HG02885 (cell line): ENCODE measurements around the gene NEUROG1.

ENCODE experiments used
- ATAC-seq: cut with Tn5 transposase; IDR thresholded peaks from one replicate; pipeline ENCODE4 v1.9.1; 2021; ENCODE audit warnings: mild to moderate bottlenecking; ENCODE audit not compliant: unreplicated experiment, poor library complexity

Gene NEUROG1

DNA sequence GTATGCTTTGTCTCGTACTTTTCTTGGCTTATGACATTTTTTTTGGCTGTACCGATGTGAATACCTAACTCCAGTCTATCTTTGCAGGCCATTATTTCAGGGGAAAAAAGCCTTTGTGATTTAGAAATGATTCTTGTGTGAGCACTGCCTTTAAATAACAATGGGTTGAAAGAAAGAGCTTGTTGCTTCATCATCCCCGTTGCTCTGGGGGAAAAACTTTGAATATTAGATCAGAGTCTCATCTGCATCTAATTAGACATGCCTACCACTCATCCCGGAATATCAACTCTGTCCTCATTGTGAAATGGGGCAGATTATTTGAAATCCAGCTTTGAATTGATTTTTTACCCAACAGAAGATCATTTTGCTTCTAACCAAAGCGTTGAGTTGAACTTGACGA is 29.5 kb upstream of the NEUROG1 start:
- no peak for ATAC-seq

- no peak for ATAC-seq
These were observed 28.6 kb upstream of the NEUROG1 start for GRCh38 chr5:135564331-135564730.

GRCh38 chr5:135561266-135561665 is 25.5 kb upstream of the NEUROG1 start:
- no peak for ATAC-seq

DNA sequence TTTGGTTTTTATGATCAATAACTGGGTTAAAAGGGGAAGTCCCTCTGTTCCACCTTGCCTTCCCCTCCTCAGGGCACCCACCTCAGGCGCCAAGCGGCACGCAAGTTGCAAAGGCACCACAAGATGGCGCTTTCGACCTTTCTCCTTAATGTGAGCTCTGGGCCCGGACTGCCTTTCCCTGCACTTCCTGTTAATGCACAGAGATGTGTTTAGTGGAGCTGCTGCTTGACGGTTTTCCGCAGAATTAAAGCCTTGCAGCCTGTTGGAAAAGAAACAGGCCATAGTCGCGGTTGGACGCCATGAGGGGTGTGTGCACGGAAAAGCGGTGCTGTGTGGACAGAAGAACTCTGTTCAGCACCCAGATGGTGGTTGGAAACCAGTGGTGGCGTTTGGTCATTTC is 25.1 kb upstream of the NEUROG1 start:
- peak; percentile 95 for ATAC-seq

DNA sequence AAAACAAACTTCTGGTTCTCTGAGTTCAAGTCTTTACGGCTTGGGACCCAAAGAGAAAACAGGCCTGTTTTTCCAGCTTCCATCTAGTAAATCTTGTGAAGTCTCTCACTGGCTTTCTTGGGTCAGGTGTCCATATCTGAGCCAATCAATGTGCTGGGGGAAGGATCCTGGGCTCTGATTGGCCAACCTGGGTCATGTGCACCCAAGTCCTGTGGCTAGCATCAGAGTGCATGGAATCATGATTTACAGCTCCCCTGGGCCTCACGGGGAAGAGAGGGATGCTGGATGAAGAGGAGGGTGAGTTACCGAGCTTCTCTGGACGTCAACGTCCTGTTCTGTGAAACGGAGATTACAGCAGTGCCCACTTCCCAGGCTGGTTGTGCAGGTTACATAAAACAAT is 23.6 kb upstream of the NEUROG1 start:
- no peak for ATAC-seq

DNA sequence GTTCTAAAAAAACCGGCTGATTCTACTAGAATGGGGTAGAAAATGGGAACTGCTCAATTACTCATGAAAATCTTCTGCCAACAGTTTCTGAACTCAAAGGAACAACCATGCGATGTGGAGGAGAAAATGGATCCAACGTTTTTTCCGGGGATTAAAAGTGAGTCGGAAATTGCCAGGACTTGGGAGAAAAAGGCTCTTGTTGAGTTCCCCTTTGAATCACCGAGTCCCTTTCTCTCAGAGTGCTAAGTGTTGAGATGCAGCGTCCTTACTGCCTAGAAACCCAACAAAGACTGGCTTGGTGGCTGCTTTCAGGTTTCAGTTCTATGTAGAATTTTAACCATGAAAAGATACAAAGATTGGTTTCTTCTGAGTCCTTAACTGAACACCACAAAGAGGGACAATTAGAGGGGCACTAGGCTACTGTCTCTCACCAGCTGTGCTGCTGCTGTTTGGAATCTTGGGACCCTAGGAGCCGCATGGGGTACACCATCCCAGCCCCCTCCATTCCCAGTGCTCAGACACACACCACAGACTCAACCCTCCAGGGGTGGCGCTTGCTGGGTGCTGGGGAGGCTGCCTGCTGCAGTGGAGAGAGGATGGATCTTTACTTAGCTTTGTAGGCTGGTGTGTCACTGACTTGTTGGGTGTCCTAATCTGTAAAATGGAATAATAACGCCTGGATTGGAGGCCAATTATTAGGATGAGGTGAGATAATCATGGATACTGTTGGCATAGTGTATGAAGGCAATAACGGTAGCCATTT is 21.5 kb upstream of the NEUROG1 start:
- ATAC-seq, result no peak

DNA sequence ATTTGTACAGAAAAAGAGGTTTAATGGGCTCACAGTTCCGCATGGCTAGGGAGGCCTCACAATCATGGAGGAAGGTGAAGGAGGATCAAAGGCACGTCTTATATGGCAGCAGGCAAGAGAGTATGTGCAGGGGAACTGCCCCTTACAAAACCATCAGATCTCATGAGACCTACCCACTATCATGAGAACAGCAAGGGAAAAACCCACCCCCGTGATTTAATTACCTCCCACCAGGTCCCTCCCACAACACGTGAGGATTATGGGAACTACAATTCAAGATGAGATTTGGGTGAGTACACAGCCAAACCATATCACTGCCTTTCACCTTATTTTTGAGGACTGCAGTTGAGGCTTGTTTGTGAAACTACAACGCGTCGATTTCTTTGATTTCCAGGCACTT is 20.9 kb upstream of the NEUROG1 start:
- no peak for ATAC-seq

GRCh38 chr5:135555530-135555929 is 19.8 kb upstream of the NEUROG1 start:
- ATAC-seq, result no peak

GRCh38 chr5:135553688-135554462 is 18.1 kb upstream of the NEUROG1 start:
- no peak for ATAC-seq

DNA sequence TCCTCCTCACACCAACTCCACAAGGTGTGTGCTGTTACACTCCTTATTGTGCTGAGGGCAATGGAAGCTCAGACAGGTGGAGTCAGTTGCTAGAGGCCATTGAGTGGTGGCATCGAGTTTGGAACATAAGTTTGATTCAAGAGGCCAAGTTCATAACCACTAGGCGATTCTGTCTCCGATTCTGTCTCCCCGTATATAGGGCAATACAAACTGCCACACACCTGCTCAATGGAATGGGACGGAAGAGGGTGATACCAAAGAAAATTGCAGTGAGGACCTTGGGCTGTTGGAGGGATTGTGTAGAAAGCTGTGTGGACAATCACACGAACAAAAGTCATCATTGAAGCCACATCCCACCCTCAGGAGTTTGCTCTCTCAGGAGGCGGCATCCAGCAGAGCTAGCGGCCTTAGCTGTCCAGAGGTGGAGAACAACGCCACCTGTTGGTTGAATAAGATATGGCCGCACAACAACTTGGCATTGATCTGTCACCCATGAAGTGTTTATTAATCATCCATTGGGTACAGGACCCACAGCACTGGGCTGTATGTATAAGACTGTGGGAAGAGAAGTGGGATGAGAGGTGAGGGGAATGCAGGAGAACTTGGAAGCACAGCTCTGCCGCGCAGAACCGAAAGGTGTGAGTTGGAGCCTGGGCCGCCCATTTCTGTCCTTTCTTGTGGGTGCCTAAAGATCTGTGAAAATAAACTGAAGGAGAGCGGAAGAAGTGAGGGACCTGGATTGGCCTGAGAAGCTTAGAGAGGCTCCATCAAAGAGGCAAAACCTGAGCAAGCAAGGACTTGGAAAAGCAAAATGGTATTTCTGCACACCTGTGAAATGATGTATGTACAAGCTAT is 16.1 kb upstream of the NEUROG1 start:
- peak; percentile 50 for ATAC-seq

DNA sequence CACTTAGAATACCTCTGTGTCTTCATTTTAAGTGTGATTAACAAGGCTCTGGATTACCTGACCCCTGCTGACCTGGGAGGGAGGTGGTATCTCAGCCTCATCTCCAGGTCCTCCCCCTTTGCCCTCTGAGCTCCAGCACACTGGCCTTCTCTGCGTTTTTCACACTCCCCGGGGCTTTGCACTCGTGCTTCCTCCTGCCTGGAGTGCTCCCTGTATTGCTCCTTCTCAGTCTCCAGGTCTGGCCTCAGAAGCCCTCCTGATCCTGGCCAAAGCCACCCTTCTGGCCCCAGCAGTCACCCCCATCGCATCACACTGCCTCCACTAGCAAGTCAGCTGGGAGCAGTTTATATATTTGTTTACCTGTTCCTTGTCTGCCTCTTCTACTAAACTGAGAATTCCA is 13.6 kb upstream of the NEUROG1 start:
- ATAC-seq, result no peak

GRCh38 chr5:135547590-135548254 is 12.0 kb upstream of the NEUROG1 start:
- ATAC-seq, result no peak

DNA sequence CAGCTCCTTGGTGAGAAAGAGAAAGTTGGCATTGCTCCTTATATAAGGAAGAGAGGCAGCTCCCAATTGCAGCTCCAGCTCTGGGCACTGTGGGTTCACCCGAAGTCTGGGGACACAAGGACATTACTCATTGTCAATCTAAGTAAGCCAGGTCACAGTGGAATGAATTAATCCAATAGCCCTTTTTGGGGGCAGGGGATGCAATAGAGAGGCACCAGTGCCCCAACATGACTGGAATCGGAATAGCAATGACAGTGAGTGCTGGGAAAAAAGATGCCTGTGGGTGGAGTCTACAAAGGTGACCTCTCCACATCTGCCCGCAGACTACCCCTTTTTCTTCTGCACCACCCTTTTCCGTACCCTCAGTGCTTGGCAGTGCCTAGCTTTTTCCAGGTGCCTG is 11.1 kb upstream of the NEUROG1 start:
- no peak for ATAC-seq

- no peak for ATAC-seq
These were observed 10.3 kb upstream of the NEUROG1 start for GRCh38 chr5:135546101-135546500.

- no peak for ATAC-seq
These were observed 9.3 kb upstream of the NEUROG1 start for GRCh38 chr5:135545099-135545498.

DNA sequence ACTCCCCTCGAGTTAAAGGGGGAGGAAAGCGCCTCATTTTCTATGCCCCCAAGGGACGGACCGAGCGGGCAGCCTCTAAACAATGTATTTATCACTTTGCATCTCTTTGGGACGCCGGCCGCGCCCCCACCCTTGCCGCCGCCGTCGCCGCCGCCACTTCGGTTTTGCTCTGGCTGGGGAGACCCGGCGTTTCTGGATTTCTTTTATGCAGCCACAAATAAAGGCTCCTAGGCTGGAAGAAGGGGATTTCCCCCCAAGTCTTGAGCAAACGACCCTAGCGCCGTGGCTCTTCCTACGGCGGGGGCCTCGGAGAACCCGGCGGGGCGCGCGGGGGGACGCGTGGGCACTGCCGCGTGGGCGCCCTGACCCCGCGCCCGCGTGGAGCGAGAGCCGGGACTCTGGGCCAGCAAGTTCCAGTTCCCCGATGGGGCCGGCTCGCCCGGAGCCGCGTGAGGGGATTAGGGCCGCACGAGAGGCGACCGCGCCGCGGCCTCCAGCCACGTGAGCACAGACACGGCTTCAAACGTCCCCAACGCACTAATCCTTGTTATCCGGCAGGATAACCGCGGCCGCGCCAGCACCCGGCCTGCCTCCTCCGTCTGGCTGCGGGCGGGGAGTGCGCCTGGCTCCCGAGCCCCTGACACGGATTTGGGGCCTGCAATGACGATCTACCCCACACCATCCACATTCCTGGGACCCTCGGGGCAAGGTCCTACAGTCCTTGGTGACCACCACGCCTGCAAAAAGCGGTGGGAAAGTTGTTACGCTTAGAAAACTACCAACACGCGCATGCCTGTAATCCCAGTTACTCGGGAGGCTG is 7.9 kb upstream of the NEUROG1 start:
- ATAC-seq, result no peak

DNA sequence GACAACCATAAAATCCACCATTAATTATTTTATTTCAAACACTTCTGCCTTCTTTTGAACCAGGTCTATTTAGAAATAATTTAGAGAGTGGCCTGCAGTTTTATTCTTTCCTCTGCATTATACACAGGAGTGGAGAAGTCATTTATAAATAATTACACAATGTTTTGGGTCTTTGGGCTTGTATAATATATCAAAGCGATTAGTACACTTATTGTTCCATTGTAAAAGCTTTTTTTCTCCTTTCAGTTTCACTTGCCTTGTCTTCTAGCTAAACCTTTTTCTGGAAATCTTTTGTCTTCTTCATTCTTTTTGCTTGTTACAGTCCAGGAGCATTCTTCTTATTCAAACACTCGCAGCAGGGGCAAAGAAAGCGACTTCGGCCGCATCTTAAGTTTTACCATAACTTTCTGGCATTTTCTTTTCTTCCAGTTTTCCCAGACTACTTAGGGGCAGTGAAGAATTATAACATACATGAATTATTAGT is 7.3 kb upstream of the NEUROG1 start:
- ATAC-seq, result no peak

DNA sequence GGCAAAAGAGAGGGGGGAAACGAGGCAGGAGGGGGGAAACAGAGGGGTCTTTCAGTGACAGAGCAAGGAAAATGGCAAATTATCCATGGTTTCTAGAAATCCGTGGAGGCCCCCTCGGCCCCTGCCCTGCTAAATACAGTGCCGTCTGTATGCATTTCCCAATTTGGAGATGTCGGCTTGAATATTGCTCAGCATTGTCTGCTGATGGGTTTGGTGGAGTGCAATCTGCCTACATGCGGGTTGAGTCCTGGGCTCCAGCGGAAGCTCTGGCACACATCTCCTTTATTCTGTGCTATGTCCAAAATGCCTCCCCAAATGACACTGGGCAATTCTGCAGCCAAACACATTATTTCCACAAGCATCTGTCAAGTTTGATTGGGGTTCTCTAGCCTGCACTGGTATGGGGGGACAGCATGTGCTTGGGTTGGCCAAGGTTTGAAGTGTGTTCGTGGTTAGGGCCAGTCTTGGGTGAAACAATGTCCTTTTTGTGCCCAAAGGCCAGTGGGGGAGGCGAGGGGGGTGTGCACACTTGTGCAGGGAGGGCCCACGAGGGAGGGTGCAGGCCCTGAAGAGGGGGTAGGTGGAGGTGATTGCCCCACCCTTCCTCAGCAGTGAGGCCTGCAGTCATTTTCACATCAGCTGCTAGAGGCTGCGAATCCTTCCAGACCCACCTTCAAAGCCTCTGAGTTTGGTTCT is 6.2 kb upstream of the NEUROG1 start:
- no peak for ATAC-seq
